Measurements from ENCODE around the gene AMIGO3.
A peak's percentile ranks its signal among the peaks of the same experiment; 100 is the strongest.

GRCh38 chr3:49701388-49702077, 18.0 kb downstream of the AMIGO3 start:
- TF ChIP-seq CTCF (IDR thresholded peaks at IDR 0.05; ENCODE audit: borderline replicate concordance, extremely low read depth, low read length, poor library complexity, severe bottlenecking) (peak; percentile 52), EZH2 (IDR thresholded peaks at IDR 0.05; ENCODE audit: borderline replicate concordance, low read depth, low read length, severe bottlenecking) (no peak)
